Endothelial cell of umbilical vein (primary cell): Measurements from ENCODE around the gene IL6ST. TPM values are rescaled to one million over a fixed set of nuclear protein-coding genes. Genes with fewer than 3 reads are reported as not detected.

Experiments used
- BruUV-seq: library from RNA; stranded (reverse); fragments of 400-500 nt; replicated peaks from 2 replicates; lab custom pipeline; 2021; lab: Mats Ljungman, UMichigan
- CTCF ChIA-PET: fragments of 300-600, 350-600 bp; sonication (Branson Sonifier 250); formaldehyde crosslinking; loops from one replicate; lab custom pipeline; 2021; ENCODE audit warnings: antibody characterized with exemption, inconsistent platforms; lab: Charles Lee
- POLR2A ChIA-PET: fragments of 300-600, 350-600 bp; sonication (Branson Sonifier 250); formaldehyde crosslinking; loops from one replicate; lab custom pipeline; 2021; ENCODE audit warnings: antibody characterized with exemption, inconsistent platforms; lab: Charles Lee
- DNase-seq: peaks from one replicate; pipeline ENCODE4 v3.0.0-alpha.2; 2011; ENCODE audit warnings: low read depth, low spot score
- FAIRE-seq: peaks from 2 replicates; lab custom pipeline; 2011; peaks lifted over from hg19 to GRCh38; lab: Jason Lieb, UNC
- H2AFZ ChIP-seq: 2 replicates; pipeline ENCODE4 v1.6.0; 2012; ENCODE audit warnings: low read depth, low read length, control low read depth, inconsistent platforms
- H3K27ac ChIP-seq: 2 replicates; pipeline ENCODE4 v1.5.1; 2011; ENCODE audit warnings: low read depth, mild to moderate bottlenecking, control low read depth, low read length, moderate library complexity; ENCODE audit not compliant: insufficient read depth
- H3K27me3 ChIP-seq, 2 experiments: 2 replicates each; pipeline versions ENCODE4 v1.6.0 to v1.6.1; 2011; ENCODE audit warnings: low read length in 2 of 2, mixed read lengths in 1 of 2; ENCODE audit not compliant: control insufficient read depth in 2 of 2, insufficient read depth in 2 of 2
- H3K36me3 ChIP-seq, 2 experiments: 2 replicates in 1 of 2; 3 replicates in 1 of 2; pipeline ENCODE4 v1.5.1; 2011; ENCODE audit warnings: low read length in 2 of 2, mild to moderate bottlenecking in 1 of 2, moderate library complexity in 1 of 2; ENCODE audit not compliant: control insufficient read depth in 2 of 2, insufficient read depth in 2 of 2; ENCODE audit errors: extremely low read depth in 1 of 2
- H3K4me1 ChIP-seq: 3 replicates; pipeline ENCODE4 v1.5.1; 2011; ENCODE audit warnings: mild to moderate bottlenecking, low read length; ENCODE audit not compliant: control insufficient read depth, insufficient read depth; ENCODE audit errors: extremely low read depth
- H3K4me2 ChIP-seq: 2 replicates; pipeline ENCODE4 v1.6.1; 2011; ENCODE audit warnings: low read length, control low read depth, mixed read lengths; ENCODE audit not compliant: insufficient read depth
- H3K4me3 ChIP-seq, 3 experiments: fragments of 200-600 bp in 1 of 3; sonication (generic), shearing (Covaris generic) in 1 of 3; replicated peaks in 1 of 3; 2 replicates each; pipeline ENCODE4 v1.5.1; 2011 to 2016; ENCODE audit warnings: control low read depth in 3 of 3, low read length in 3 of 3, mild to moderate bottlenecking in 2 of 3, inconsistent platforms in 1 of 3, low read depth in 1 of 3, moderate library complexity in 1 of 3; ENCODE audit not compliant: insufficient read depth in 1 of 3
- H3K79me2 ChIP-seq: 2 replicates; pipeline ENCODE4 v1.6.0; 2012; ENCODE audit warnings: low read length, inconsistent platforms; ENCODE audit not compliant: control insufficient read depth, insufficient read depth
- H3K9ac ChIP-seq: replicated peaks from 2 replicates; pipeline ENCODE3; 2011; ENCODE audit warnings: low read length, control low read depth; ENCODE audit not compliant: insufficient read depth; ENCODE audit errors: extremely low read depth
- H3K9me1 ChIP-seq: replicated peaks from 3 replicates; pipeline ENCODE4 v1.6.0; 2011; ENCODE audit warnings: mild to moderate bottlenecking, low read length; ENCODE audit not compliant: control insufficient read depth, insufficient read depth; ENCODE audit errors: extremely low read depth
- H3K9me3 ChIP-seq: replicated peaks from 2 replicates; pipeline ENCODE4 v1.5.1; 2012; ENCODE audit warnings: low read length, inconsistent platforms; ENCODE audit not compliant: control insufficient read depth, insufficient read depth
- H4K20me1 ChIP-seq: replicated peaks from 2 replicates; pipeline ENCODE3; 2011; ENCODE audit warnings: mild to moderate bottlenecking, low read length; ENCODE audit not compliant: control insufficient read depth, insufficient read depth; ENCODE audit errors: extremely low read depth
- EZH2 ChIP-seq: IDR thresholded peaks from 2 replicates; pipeline ENCODE4 v1.6.1; 2012; ENCODE audit warnings: borderline replicate concordance, low read depth, mild to moderate bottlenecking, moderate library complexity, low read length, inconsistent platforms; ENCODE audit not compliant: severe bottlenecking
- FOS ChIP-seq: IDR thresholded peaks from 2 replicates; pipeline ENCODE4 v1.6.1; 2011; ENCODE audit warnings: mild to moderate bottlenecking, low read length, moderate library complexity, borderline replicate concordance; ENCODE audit not compliant: insufficient read depth
- GATA2 ChIP-seq: IDR thresholded peaks from 2 replicates; pipeline ENCODE4 v1.7.0; 2011; ENCODE audit warnings: low read depth, mild to moderate bottlenecking, moderate library complexity, mixed read lengths, low read length; ENCODE audit not compliant: insufficient read length, insufficient read depth
- JUN ChIP-seq: IDR thresholded peaks from 2 replicates; pipeline ENCODE4 v1.6.1; 2011; ENCODE audit warnings: borderline replicate concordance, low read depth; ENCODE audit not compliant: insufficient read length, insufficient read depth
- MYC ChIP-seq: IDR thresholded peaks from one replicate; pipeline ENCODE4 v1.6.1; 2011; ENCODE audit warnings: mild to moderate bottlenecking, low read depth, low read length
- POLR2A ChIP-seq: IDR thresholded peaks from 2 replicates; pipeline ENCODE4 v1.6.1; 2012; ENCODE audit warnings: low read depth, mild to moderate bottlenecking, control low read depth, low read length
- POLR2AphosphoS5 ChIP-seq: IDR thresholded peaks from 2 replicates; pipeline ENCODE4 v1.6.1; 2012; ENCODE audit warnings: low read depth, mild to moderate bottlenecking, control low read depth, low read length, moderate library complexity; ENCODE audit not compliant: insufficient read depth
- dilution Hi-C: fragments of 300-500 bp; cut with MboI; formaldehyde crosslinking; loops from one replicate; pipeline ENCODE4 v1.15.0; 2019; ENCODE audit warnings: low sequenced_read_pairs; ENCODE audit not compliant: extremely low pct_ligation_motif_present
- intact Hi-C: fragments of 100-400 bp; cut with micrococcal nuclease; formaldehyde crosslinking; loops from one replicate; pipeline ENCODE4 v1.10.0; 2022
- polyA plus RNA-seq, 4 experiments: library from polyadenylated mRNA; depleted of rRNA in 3 of 4; stranded (reverse) in 3 of 4; unstranded in 1 of 4; fragments of >200 nt; gene quantifications; 2 replicates each; pipeline versions ENCODE4 v1.2.1 to v1.2.3, GENCODE V29; 2011 to 2012; ENCODE audit warnings: missing spikeins in 1 of 4
- total RNA-seq: library from RNA; stranded (reverse); gene quantifications from 2 replicates; pipeline ENCODE4 v1.2.3, GENCODE V29; 2021
- TF ChIP-seq, protein P1 (sequence below), 2 donors: IDR thresholded peaks; 1 replicate in 1 of 2; 2 replicates in 1 of 2; pipeline ENCODE4 v1.5.1; 2011; ENCODE audit warnings: low read length in 2 of 2, mild to moderate bottlenecking in 2 of 2, moderate library complexity in 2 of 2, control low read depth in 1 of 2, inconsistent platforms in 1 of 2, low read depth in 1 of 2; ENCODE audit not compliant: insufficient read depth in 1 of 2; ENCODE audit errors: extremely low read depth in 1 of 2
- TF ChIP-seq, protein P2 (sequence below): IDR thresholded peaks from 2 replicates; pipeline ENCODE4 v1.6.1; 2011; ENCODE audit not compliant: insufficient read depth, insufficient read length

The IL6ST gene
- total and polyA plus RNA-seq, 2 donors (not counting 3 experiments of a cell fraction or from before 2014, with no cell fraction given) = 135 to 345 TPM

DNA sequence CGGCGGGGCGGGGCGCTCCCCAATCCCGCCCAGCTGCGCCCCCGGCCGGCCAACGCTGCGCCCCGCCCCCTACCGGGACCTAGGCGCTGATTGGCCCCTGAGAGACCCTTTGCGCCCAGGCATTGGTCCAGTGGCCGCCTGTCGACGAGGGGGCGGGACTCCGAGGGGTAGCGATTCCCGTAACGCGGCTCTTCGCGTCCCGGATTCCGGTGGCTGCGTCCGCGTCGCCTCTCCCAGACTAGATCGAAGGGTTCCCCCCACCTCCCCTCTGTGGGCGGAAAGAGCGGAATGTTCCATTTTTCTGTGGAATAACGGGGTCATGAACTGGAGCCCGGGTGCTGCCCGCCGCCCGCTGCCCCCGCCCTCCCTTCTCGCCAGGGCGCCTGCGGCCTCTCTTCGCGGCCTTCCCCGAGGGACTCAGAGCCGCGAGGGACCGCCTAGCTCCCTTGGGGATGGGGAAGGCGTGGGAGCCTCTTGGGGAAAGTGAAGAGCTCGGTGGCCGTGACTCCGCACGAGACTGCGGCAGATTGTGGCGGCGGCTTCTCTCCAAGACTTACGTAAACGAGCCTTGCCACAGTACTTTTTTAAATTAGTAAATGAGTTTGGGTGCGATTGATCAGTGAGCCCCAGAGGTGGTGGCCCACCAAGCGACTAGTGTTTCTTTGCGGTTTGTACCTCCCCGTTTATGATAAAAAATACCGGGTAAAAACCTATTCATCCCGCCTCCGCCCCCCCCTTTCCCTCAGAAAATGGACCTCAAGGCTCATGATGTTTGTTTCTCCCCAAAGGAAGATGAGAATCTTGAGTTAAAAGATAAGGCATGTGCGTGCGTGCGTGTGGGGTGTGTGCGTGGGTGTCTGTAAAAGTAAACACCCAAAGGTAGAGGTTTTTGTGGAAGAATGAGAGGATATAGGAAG, 493 bp upstream of the IL6ST start:
- BruUV-seq = TSS peak; percentile 59
- dilution Hi-C loops (no loop called here), intact Hi-C loops (loop anchor here (1.0 to 5.0 kb wide), 5 partner anchors 45 to 206 kb away; no protein-coding TSS in a partner anchor)
- FAIRE-seq (peak; percentile 57), DNase-seq (peak; percentile 99)
- peaks cover 26% of the 10 kb centered on the region for H3K4me1 ChIP-seq
- TF ChIP-seq JUN = no peak
- TF ChIP-seq, protein P1, sequence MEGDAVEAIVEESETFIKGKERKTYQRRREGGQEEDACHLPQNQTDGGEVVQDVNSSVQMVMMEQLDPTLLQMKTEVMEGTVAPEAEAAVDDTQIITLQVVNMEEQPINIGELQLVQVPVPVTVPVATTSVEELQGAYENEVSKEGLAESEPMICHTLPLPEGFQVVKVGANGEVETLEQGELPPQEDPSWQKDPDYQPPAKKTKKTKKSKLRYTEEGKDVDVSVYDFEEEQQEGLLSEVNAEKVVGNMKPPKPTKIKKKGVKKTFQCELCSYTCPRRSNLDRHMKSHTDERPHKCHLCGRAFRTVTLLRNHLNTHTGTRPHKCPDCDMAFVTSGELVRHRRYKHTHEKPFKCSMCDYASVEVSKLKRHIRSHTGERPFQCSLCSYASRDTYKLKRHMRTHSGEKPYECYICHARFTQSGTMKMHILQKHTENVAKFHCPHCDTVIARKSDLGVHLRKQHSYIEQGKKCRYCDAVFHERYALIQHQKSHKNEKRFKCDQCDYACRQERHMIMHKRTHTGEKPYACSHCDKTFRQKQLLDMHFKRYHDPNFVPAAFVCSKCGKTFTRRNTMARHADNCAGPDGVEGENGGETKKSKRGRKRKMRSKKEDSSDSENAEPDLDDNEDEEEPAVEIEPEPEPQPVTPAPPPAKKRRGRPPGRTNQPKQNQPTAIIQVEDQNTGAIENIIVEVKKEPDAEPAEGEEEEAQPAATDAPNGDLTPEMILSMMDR (IDR thresholded peaks at IDR 0.05; ENCODE audit: extremely low read depth in 1 of 2, insufficient read depth in 1 of 2, low read depth in 1 of 2, low read length in 2 of 2) = no peak
- no peak for TF ChIP-seq EZH2
- TF ChIP-seq POLR2AphosphoS5 = no peak
- TF ChIP-seq POLR2A = no peak
- TF ChIP-seq GATA2 = peak; percentile 26
- TF ChIP-seq, protein P2, sequence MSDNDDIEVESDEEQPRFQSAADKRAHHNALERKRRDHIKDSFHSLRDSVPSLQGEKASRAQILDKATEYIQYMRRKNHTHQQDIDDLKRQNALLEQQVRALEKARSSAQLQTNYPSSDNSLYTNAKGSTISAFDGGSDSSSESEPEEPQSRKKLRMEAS = peak; percentile 2
- no peak for TF ChIP-seq MYC
- TF ChIP-seq FOS = peak; percentile 2
- peak overlapping the region; percentile 99 for H3K27ac ChIP-seq
- H3K9me3 ChIP-seq = no peaks in the 10 kb centered on the region
- H2AFZ ChIP-seq = peak overlapping the region; percentile 50
- no peaks in the 10 kb centered on the region for H3K27me3 ChIP-seq
- peak overlapping the region; percentile 88 for H3K4me2 ChIP-seq
- peaks cover 0 to 5% of the 10 kb centered on the region in 2 experiments for H3K36me3 ChIP-seq
- H4K20me1 ChIP-seq = peaks cover 8% of the 10 kb centered on the region
- peaks cover 47% of the 10 kb centered on the region for H3K79me2 ChIP-seq
- no peaks in the 10 kb centered on the region for H3K9me1 ChIP-seq
- ChIA-PET CTCF (interaction anchor here (0.9 to 1.6 kb wide), 3 partner anchors 59 to 206 kb away, joined by 4 to 6 read pairs (median 4); no protein-coding TSS in a partner anchor), POLR2A (interaction anchor here (0.7 to 1.4 kb wide), 4 partner anchors 16 to 90 kb away, joined by 3 to 5 read pairs (median 4); no protein-coding TSS in a partner anchor)
- peak overlapping the region; percentile 25 to 100 (median 70) for H3K4me3 ChIP-seq
- peak overlapping the region; percentile 100 for H3K9ac ChIP-seq
